Stimulated activated CD4-positive, alpha-beta T cell treated with anti-CD3 and anti-CD28 coated beads, Interleukin-15, amount 100 ng/mL, for 24 hours (primary cell): ENCODE results near the gene MVD.
"Not testable (repeated sequence)": the region's sequence is repeated elsewhere in the genome, so short reads cannot be mapped to it uniquely, and the experiment has no call there.

Source experiments
- DNase-seq: peaks from one replicate; pipeline ENCODE4 v3.0.0-alpha.2; 2020

The MVD gene

DNA sequence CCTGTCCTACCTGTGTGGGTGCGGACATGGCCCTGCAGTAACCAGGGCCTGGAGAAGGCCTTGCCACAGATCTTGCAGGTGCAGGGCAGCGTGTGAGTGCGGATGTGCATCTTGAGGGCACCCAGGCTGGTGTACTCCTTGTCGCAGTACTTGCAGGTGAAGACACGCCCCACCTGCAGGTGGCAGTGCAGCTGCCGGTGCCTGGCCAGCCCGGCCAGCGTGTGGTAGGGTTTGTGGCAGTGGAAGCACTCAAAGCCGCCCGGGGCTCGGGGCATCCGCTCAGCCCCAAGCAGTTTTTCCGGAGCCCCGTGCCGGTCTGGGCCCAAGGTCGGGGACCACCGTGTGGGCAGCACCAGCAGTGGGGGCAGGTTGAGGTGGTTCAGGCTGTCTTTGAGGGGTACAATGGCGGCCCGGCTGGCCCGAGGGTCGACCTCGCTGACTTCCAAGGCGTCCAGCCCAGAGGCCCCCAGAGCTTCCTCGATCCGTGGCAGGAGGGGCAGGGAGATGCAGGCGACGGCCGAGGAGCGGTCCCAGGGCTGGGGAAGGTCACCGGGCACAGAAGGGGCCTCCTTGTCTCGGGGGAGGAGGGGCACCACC is 18.3 kb upstream of the MVD start:
- peak; percentile 66 for DNase-seq

DNA sequence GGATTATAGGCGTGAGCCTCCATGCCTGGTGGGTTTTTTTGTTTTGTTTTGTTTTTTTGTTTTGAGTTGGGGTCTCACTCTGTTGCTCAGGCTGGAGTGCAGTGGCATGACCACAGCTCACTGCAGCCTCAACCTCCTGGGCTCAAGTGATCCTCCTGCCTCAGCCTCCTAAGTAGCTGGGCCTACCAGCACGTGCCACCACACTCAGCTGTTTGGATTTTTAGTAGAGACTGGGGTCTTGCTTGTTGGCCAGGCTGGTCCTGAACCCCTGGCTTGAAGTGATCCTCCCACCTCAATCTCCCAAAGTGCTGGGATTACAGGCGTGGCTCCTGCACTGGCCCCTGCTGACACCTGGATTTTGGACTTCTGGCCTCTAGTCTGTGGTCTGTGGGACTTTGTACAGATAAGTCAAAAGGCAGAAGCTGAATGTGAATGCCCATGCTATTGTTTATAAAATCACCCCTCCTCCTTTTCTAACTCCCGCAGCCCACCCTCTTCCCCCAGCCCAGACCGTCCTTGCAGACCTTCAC is 17.7 kb upstream of the MVD start:
- no peak for DNase-seq

DNA sequence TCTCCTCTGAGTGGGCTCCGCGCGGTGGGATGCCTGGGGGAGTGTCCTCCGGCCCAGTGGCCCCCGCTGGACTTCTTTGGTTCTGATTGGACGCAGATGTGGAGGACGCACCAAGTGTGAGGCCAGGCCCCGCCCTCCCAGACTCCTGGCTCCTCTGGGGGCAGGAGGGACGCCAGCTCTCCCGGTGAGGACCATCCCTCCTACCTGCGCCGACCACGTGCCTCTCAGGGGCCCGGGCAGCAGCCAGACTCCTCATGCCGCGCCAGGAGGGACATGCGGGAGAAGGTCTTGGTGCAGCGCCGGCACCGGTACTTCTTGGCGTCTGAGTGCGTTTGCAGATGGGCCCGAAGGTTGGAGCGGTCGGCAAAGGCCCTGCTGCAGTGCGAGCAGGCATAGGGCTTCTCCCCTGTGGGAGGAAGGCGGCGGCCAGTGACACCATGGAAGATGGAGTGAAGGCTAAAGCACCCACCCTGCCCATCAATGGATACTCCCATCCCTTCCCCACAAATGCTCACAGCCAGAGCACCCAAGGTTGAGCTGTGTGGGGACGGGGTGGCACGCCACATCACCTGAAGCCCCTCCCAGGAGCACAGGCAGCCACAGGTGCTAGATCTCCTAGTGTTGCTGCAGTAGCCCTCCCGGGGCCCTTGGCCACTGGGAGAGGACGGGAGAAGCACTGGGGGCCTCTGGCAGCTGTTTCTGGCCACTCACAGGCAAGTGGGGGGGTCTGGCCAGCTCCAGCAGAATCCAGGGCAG is 15.5 kb upstream of the MVD start:
- DNase-seq = no peak

GRCh38 chr16:88677721-88678120 is 14.8 kb upstream of the MVD start:
- no peak for DNase-seq

- no peak for DNase-seq
Measured at GRCh38 chr16:88676502-88677242, 13.8 kb upstream of the MVD start.

DNA sequence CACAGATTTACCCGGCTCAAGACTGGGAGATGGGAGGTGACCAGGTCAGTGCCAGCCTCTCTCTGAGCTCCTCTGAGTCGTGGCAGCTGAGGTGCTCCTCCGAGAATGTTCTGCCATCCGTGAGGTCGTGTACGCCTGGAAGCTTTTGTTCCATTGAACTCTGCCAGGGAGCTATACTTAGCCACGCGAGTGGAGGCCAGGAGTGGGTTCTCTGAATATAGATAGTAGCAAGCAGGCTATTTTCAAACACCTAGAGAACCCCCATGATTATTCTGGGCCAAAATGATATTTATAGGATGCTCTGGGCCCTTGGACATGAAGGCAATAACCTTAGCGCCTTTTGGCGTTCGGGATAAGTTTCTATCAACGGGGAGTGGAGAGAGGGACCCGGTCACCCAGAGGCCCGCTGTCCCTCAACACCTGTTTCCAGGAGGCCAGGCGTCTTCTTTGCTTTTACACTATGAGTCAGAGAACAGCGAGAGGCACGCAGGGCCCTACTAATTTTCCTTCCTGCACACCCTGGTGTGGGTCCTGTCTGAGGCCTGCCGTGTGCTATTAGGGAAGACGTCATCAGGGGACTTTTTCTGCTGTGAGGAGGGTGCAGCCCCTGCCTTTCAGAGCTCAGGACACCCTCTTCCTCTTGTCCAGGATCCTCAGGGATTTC is 11.0 kb upstream of the MVD start:
- DNase-seq = no peak

DNA sequence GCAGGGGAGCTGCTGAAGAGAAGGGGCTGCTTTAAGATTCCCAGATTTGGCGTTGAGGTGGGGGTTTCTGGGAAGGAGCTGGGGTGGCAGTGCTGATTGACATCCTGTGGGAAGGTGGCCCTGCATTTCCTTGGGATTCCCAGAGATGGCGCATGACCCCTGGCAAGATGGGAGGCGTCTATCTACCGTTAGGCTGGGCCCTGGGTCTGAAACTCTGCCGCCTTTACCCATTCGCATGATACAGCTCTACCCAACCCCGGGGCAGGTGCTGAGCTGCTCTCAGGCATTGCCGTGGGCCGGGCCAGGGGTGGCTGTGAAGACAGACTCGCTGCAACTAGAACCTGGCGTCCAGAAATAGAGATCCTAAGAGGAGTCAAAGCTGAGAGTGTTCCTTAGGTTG is 9.9 kb upstream of the MVD start:
- DNase-seq = no peak

DNA sequence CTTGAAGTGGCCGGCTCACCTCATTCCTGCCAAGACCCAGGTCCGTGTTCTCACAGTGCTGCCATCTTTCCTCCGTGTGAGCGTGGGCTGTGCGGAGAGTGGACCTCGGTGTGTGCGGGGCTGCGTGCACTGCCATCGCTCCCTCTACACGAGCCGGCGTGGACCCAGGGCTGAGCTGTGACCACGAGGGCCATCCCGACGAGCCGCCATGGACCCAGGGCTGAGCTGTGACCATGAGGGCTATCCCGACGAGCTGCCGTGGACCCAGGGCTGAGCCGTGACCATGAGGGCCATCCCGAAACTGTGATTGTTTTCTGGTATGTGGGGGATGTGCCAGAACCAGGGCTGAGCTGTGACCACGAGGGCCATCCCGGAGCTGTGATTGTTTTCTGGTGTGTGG is 8.9 kb upstream of the MVD start:
- DNase-seq = no peak

- no peak for DNase-seq
Measured at GRCh38 chr16:88669980-88670379, 7.1 kb upstream of the MVD start.

GRCh38 chr16:88669493-88669892 is 6.6 kb upstream of the MVD start:
- DNase-seq = not testable (repeated sequence)

DNA sequence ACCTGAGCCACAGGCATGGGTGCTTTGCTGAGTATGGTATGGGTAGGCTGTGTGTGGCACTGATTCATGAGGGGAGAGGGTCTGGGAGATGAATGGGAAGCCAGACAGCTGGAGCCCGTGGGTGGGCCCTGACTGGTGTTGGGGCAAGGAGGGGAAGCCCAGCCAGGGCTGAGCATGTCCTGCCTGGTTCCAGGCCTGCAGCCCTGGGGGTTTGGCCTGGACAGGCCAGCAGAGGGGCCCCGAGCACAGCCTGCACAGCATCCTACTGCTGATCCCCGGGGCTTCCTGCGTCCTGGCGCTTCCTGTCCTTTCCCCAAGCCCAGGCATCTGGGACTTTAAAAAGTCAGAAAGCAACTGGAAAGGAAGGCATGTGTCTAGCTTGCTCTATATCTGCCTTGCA is 4.6 kb upstream of the MVD start:
- no peak for DNase-seq

DNA sequence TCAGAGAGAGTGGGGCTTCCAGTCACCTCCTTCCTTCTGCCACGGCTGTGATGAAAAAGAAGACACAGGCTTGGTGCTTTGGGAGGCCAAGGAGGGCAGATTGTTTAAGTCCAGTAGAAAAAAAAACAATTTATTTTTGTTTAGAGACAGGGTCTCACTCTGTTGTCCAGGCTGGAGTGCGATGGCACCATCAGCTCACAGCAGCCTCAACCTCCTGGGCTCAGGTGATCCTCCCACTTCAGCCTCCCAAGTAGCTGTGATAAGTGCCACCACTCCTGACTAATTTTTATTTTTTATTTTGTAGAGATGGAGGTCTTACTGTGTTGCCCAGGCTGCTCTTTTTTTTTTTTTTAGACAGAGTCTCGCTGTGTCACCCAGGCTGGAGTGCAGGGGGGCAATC is 2.7 kb upstream of the MVD start:
- no peak for DNase-seq

DNA sequence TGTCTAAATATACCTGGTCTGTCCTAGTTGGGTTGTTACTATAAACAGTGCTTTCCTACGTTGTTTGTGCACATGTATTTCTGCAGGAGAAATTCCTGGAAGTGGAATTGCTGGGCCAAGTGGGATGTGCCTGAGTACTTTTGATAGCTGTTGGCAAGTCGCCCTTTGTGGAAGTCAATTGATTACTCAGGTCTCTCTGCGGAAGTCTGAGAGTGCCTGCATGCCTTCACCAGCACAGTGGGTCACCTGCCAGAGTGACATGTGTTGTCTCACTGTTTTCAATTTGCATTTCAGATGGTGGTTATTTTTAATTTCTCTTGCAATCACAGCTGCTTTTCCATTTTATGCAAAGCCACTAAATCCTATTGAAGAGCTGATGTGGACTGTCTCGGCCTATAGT is 2.3 kb upstream of the MVD start:
- DNase-seq = no peak

- peak; percentile 34 for DNase-seq
Measured at GRCh38 chr16:88662222-88662842, 559 bp downstream of the MVD start.

DNA sequence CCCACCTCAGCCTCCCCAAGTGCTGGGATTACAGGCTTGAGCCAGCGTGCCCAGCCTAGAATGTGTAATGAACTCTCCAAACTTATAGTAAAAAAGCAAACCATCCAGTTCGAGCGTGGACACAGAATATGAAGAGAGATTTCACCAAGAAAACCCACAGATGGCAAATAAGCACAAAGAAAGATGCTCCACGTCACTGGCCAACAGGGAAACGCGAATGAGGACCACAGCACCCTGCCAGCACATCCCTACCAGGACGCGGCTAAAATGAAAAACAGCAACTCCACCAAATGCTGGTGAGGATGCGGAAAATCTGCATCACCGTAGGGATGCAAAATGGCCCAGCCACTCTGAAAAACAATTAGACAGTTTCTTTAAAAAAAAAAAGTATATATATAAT is 1.4 kb downstream of the MVD start:
- no peak for DNase-seq

DNA sequence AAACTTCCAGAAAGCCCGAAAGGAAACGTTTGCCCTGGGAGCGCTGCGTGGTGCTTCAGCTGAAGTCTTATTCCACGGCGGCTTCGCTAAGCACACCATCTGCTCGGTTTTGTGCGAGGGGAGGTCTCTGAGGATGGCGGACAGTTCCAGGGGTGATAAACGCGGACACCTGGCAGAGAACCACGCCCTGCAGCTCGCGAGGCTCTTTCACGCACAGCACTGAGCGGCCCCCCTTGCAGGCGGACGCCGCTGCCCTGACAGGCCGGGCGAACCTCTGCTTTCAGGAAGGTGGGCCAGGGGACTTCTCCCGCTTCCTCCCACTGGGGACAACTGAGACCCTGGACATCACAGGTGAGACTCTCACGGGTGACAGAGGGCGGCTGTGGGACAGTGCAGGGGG is 3.7 kb downstream of the MVD start:
- no peak for DNase-seq

DNA sequence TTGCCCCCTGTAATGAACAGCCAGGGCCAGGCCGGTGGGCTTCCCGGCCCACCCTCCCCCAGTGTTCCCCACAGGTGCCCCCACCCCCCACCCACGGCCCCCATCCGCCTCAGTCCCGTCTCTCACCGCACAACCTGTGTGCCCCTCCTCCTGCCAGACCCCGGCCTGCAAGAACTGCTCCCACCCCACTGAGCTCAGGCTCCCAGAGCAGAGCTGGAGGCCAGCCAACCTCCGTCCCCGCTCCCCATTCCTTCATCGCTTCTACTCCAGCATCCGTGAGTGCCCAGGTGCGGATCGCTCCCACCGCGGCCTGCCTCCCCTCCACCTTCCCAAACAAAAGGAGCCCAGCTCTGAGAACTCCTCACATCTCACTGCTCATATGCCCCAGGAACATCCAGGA is 4.2 kb downstream of the MVD start:
- DNase-seq = no peak

DNA sequence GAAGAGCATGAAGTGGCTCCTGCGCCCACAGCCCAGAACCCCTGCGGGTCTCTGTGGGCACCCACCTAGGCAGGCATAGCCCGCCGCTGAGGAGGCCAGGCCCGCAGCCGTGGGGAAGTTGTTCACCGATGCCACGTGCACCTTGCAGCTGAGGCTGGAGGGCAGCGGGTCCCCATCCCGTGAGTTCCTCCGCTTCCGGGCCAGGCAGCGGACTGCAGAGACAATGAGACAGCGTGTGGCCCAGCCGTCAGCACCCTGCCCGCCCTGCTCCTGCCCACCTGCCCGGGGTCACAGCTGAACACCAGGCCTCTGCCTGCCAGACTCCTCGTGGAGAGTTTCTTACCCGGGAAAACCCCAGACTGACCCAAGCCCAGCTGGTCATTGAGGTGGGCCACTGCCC is 5.5 kb downstream of the MVD start:
- DNase-seq = no peak

DNA sequence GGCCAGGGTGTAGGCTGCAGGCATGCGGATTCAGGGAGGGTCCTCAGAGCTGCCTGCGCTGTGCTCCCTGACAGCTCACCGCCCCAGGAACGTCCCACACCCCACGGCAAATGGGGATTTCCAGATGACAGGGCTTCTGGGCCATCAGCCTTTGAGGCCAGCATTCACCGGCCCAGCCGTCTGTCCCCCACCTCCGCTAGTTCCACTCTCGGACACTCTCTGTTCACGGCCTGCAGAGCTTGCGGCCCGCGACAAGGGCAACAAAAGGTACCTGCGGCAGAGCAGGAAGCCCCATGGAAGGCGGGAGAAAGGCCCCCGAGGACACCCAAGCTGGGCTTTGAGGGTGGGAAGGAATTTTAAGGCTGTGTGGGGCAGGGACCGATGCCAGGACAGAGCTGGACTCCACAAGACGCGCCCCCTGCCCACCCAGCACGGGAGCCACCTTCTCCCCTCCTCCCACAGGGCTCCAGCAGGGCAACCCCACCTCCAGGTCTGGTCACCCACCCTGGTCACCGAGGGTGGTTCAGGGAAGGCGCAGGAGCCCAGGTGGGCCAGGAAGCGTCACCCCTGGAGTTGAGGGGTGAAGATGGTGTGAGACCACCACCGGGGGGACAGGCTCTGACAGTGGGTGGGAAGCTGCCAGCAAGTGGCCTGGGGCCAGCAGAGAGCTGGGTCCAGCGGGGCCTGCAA is 6.5 kb downstream of the MVD start:
- DNase-seq = no peak

DNA sequence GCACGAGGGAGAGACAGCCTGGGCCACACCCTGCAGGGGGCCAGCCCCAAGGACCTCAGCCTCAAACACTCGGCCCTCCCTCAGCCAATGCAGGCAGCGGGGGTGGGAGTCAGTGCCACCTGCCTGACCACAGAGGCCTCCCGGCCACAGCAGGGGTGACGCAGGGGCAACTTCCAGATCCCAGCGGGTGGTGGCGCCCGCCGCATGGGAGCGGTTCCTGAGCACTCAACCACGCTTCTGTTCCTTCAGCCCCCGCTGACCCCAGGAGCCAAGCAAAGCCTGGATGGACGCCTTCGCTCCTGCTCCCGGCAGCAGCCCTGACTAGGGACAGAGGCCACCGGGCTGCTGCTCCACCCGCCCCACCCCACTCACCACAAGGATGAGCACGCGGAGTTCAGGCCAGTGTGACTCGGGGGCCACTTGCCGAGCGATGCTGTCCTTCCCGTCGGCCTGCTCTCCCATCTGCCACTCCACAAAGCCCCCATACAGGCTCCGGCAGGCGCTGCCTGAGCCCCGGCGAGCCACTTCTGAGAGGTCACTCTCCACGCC is 7.1 kb downstream of the MVD start:
- DNase-seq = no peak

DNA sequence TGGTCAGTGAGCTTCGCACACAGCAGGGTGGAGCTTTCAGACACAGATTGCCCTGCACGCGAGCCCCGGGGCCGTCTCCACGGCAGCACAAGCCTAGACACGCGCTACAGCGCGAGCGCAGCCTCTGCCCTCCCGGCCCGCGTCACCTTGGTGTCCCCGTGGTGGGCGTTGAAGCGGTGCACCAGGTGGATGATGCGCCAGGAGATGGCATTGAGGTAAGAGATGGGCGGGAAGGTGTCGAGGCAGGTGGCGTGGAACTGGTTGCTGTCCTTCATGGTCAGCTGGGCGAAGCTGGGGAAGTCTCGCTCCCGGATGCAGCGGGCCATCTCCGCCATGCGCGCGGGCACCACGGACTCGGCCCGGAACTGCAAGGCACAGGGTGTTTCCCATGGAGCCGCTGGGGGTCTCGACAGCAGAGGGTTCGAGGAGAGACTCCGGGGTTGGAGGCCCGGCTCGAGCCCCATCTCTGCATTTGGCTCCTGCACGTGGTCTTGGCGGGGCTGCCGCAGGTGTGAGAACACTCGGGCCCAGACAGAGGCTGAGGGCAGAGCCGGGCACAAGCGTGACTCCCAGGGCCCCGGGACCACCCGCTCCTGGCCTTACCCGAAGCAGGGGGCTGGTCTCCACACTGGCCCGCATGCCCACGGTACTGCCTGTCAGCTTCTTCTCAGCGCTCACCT is 7.7 kb downstream of the MVD start:
- DNase-seq = no peak
